Fibroblast of villous mesenchyme (primary cell): Measurements from ENCODE around the gene S100P. TPM values are rescaled to one million over a fixed set of nuclear protein-coding genes. Genes with fewer than 3 reads are reported as not detected.

Experiments used
- DNase-seq: peaks from one replicate; pipeline ENCODE4 v3.0.0-alpha.2; 2010; ENCODE audit warnings: low read depth
- H3K4me3 ChIP-seq: 2 replicates; pipeline ENCODE4 v1.5.1; 2011; ENCODE audit warnings: low read depth, mild to moderate bottlenecking, low read length
- CTCF ChIP-seq: IDR thresholded peaks from 2 replicates; pipeline ENCODE4 v1.5.1; 2012; ENCODE audit warnings: low read depth, mild to moderate bottlenecking, low read length; ENCODE audit not compliant: insufficient read depth
- total RNA-seq: library from RNA; depleted of rRNA; stranded (reverse); fragments of >200 nt; gene quantifications from 2 replicates; pipeline ENCODE4 v1.2.3, GENCODE V29; 2012

The S100P gene
- total RNA-seq, 1 donor, result not detected

GRCh38 chr4:6655924-6656323, 37.8 kb upstream of the S100P start:
- no peak for TF ChIP-seq CTCF
- no peak overlapping the region for H3K4me3 ChIP-seq
- DNase-seq, result no peak

- H3K4me3 ChIP-seq, result no peak overlapping the region
- DNase-seq, result no peak
- no peak for TF ChIP-seq CTCF
Observed at GRCh38 chr4:6657242-6658208, 36.2 kb upstream of the S100P start.

GRCh38 chr4:6658209-6658595, 35.5 kb upstream of the S100P start:
- peak; percentile 10 for DNase-seq
- no peak overlapping the region for H3K4me3 ChIP-seq
- TF ChIP-seq CTCF, result no peak

GRCh38 chr4:6658597-6659075, 35.0 kb upstream of the S100P start:
- peak overlapping the region; percentile 43 for H3K4me3 ChIP-seq
- TF ChIP-seq CTCF, result no peak
- DNase-seq, result peak; percentile 42

GRCh38 chr4:6659897-6660296, 33.8 kb upstream of the S100P start:
- H3K4me3 ChIP-seq, result no peak overlapping the region
- no peak for TF ChIP-seq CTCF
- DNase-seq, result no peak

GRCh38 chr4:6660430-6660829, 33.2 kb upstream of the S100P start:
- no peak overlapping the region for H3K4me3 ChIP-seq
- TF ChIP-seq CTCF, result no peak
- DNase-seq, result no peak

GRCh38 chr4:6662591-6662990, 31.1 kb upstream of the S100P start:
- no peak for DNase-seq
- no peak for TF ChIP-seq CTCF
- H3K4me3 ChIP-seq, result no peak overlapping the region
